SKM-1 (cell line): ENCODE data around the gene PPP1R1B.

ENCODE experiments used
- DNase-seq: peaks from one replicate; lab custom pipeline; 2025; ENCODE audit not compliant: unreplicated experiment; lab: John Stamatoyannopoulos, UW

PPP1R1B gene

GRCh38 chr17:39666601-39667261 is 40.0 kb downstream of the PPP1R1B start:
- no peak for DNase-seq

GRCh38 chr17:39667262-39667944 is 40.7 kb downstream of the PPP1R1B start:
- no peak for DNase-seq

DNA sequence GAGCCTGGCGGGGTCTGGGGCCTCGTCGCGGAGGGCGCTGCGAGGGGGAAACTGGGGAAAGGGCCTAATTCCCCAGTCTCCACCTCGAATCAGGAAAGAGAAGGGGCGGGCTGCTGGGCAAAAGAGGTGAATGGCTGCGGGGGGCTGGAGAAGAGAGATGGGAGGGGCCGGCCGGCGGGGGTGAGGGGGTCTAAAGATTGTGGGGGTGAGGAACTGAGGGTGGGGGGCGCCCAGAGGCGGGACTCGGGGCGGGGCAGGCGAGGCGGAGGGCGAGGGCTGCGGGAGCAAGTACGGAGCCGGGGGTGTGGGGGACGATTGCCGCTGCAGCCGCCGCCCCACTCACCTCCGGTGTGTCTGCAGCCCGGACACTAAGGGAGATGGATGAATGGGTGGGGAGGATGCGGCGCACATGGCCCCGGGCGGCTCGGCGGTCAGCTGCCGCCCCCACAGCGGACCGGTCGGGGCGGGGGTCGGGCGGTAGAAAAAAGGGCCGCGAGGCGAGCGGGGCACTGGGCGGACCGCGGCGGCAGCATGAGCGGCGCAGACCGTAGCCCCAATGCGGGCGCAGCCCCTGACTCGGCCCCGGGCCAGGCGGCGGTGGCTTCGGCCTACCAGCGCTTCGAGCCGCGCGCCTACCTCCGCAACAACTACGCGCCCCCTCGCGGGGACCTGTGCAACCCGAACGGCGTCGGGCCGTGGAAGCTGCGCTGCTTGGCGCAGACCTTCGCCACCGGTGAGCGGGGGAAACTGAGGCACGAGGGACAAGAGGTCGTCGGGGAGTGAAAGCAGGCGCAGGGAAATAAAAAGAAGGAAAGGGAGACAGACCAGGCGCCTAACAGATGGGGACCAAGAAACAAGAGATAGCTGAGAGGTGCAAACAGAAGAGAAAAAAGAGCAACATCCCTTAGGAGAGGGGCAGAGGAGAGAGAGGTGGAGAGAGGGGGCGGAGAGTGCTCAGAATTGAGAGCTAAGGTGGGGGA is 41.5 kb downstream of the PPP1R1B start, which contains the start of gene PNMT:
Gene PNMT, plus strand, starts transcription at position 509 of the 980 bp plus-strand sequence. Its CDS starts 23 bp downstream, at position 532.
- no peak for DNase-seq

DNA sequence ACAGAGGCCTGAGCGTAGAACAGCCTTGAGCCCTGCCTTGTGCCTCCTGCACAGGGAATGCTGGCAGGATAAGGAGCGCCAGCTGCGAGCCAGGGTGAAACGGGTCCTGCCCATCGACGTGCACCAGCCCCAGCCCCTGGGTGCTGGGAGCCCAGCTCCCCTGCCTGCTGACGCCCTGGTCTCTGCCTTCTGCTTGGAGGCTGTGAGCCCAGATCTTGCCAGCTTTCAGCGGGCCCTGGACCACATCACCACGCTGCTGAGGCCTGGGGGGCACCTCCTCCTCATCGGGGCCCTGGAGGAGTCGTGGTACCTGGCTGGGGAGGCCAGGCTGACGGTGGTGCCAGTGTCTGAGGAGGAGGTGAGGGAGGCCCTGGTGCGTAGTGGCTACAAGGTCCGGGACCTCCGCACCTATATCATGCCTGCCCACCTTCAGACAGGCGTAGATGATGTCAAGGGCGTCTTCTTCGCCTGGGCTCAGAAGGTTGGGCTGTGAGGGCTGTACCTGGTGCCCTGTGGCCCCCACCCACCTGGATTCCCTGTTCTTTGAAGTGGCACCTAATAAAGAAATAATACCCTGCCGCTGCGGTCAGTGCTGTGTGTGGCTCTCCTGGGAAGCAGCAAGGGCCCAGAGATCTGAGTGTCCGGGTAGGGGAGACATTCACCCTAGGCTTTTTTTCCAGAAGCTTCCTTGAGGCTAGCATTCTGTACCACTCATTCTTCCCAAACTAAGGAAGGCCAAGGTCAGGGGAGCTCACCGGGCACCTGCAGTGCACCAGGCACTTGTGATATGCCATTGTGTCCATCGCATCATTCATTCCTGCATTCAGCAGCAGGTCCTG is 43.4 kb downstream of the PPP1R1B start:
- DNase-seq, result no peak

DNA sequence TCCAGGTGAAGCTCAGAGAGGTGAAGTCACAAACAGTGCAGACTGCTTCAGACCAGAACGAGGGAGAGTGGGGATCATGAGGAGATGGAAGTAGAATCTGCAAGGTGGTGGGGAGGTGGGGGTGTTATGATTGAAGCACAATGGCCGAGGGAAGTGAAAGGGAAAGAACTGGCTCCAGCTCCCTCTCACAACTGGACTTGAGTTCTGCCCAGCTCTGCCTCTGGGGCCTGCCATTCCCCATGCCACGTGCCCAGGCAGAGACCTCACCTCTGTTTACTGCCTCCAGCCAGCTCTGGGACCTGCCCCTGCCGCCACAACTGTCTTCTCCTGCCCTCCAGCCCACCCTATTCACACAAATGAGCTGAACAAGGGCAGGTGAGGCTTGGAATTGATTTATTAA is 44.0 kb downstream of the PPP1R1B start:
- DNase-seq, result no peak

- DNase-seq, result no peak
Observed at GRCh38 chr17:39671651-39672521, 45.1 kb downstream of the PPP1R1B start.

GRCh38 chr17:39672522-39673334 is 46.0 kb downstream of the PPP1R1B start:
- DNase-seq, result no peak

GRCh38 chr17:39673335-39674081 is 46.8 kb downstream of the PPP1R1B start:
- no peak for DNase-seq

DNA sequence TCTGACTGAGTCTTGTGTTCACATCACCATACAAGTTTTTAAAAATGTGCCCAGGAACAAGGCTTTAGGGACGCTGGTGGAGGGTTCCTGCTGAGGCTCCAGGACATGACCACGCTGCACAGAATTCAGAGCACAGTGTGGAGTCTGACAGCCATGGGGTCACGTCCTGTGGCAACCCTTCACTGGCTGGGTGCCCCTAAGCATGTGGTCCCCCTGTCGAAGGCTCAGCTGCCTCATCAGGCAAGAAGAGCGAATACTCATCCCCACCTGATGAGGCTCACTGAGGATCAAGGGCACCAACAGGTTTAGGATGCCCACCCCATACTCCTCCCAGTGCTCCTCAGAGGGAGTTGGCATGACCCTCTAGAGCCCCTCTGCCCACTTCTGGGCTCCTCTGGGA is 47.4 kb downstream of the PPP1R1B start:
- no peak for DNase-seq

DNA sequence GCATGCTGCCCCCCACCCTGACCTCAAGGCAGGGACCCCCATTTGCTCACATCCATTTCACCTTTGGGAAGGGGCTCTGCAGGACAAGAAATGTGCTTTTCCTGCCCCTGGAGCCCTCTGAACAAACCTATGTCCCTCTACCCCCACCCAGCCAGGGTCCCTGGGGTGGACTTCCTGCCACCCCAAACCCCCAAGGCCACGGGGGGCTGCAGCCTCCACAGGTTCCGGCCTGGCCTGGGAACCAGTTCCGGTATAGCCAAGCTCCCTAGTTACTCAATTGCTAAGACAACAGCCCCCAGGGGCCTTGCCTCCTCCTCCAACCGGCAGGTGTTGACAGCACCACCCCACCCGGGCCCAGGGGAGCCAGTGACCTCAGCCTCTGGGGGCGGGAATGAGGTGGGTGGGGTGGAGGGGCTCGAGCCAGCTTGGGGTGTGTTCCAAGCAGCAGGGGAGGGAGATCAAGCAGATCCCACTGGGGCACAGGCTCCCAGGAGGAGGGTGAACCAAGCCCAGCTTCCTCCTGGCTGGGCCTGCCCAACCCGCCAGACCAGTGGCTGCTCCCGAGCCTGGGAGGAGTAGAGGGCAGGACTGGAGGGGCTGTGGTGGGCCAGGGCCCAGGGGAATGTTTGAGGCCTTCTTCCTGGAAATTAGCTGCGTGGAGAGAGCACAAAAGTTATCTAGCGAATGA is 48.1 kb downstream of the PPP1R1B start:
- DNase-seq, result no peak

- no peak for DNase-seq
Observed at GRCh38 chr17:39675390-39676082, 48.8 kb downstream of the PPP1R1B start.

- no peak for DNase-seq
Observed at GRCh38 chr17:39676198-39676819, 49.6 kb downstream of the PPP1R1B start.

- DNase-seq, result no peak
Observed at GRCh38 chr17:39677072-39677471, 50.3 kb downstream of the PPP1R1B start.

GRCh38 chr17:39677542-39678339 is 51.0 kb downstream of the PPP1R1B start:
- no peak for DNase-seq

DNA sequence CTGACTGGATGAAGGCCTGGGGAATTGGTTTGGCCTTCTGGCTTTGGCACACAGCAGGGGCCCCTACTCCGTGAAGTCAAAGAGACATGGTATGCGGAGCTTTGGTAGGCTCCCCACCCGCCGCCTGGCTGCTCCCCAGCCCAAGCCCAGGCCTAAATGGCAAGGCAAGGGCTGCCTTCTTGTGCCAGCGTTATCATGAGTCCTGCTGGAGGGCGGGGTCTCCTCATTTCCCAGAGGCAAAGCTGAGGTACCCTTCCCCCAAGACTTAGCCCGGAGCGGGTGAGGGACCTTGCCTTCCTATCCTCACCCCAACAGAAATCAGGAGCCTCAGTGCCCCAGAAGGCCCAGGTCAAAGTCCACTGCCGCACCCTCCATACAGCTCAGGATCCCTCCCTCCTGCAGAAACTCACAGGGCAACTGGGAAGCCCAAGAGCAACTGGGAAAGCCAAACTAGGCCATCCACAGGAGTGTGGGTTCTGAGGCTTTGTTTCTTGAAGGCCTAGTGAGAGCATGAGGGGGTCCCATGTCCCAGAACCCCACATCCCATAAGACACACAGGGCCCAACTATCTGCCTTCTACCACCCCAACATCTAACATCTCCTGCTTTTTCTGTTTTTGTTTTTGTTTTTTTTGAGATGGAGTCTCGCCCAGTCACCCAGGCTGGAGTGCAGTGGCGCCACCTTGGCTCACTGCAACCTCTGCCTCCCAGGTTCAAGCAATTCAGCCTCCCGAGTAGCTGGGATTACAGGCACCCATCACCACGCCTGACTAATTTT is 51.8 kb downstream of the PPP1R1B start:
- no peak for DNase-seq
